KOPT-K1 (cell line): Measurements from ENCODE around the gene TAF11L3.
"Not testable (repeated sequence)": the region's sequence is repeated elsewhere in the genome, so short reads cannot be mapped to it uniquely, and the experiment has no call there.

Experiments
- H3K27ac ChIP-seq: fragments of 200-600 bp; sonication (generic); 2 replicates; pipeline ENCODE4 v1.5.1; 2016; ENCODE audit warnings: antibody characterized with exemption, mild to moderate bottlenecking, low read depth, low read length; ENCODE audit not compliant: poor library complexity, severe bottlenecking
- H3K36me3 ChIP-seq: fragments of 200-600 bp; sonication (generic); 2 replicates; pipeline ENCODE4 v1.5.1; 2017; ENCODE audit warnings: antibody characterized with exemption, mild to moderate bottlenecking, low read length, moderate library complexity; ENCODE audit not compliant: insufficient read depth
- H3K9me3 ChIP-seq: fragments of 200-600 bp; sonication (generic); 2 replicates; pipeline ENCODE4 v1.5.1; 2017; ENCODE audit warnings: antibody characterized with exemption, low read length, mild to moderate bottlenecking; ENCODE audit not compliant: insufficient read depth, poor library complexity, severe bottlenecking

TAF11L3 gene

GRCh38 chr5:17518067-17518466 is at the start of gene TAF11L3:
Gene TAF11L3, plus strand, starts transcription at chr5:17518367.
- H3K9me3 ChIP-seq, H3K36me3 ChIP-seq, H3K27ac ChIP-seq: not testable (repeated sequence)

DNA sequence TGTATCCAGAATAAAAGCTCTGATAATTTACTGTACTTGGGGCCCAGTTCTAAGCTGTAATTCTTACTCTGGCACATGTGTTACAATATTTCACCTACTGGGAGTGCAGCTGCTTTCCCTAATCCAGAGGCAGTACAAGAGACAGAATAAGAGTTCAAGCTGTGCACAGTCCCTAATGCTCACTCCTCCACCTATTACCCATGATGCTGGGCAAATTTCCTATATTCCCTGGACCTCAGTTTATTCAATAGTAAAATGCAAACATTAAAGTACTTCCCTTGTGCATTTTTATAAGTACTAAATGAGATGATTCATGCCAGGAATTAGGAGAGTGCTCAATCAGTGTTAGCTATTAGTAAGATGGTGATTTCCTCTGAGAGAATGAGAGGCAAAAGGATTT is 48.1 kb upstream of the TAF11L3 start:
- no peaks in the 10 kb centered on the region for H3K9me3 ChIP-seq
- H3K27ac ChIP-seq: no peak overlapping the region
- H3K36me3 ChIP-seq: no peaks in the 10 kb centered on the region

DNA sequence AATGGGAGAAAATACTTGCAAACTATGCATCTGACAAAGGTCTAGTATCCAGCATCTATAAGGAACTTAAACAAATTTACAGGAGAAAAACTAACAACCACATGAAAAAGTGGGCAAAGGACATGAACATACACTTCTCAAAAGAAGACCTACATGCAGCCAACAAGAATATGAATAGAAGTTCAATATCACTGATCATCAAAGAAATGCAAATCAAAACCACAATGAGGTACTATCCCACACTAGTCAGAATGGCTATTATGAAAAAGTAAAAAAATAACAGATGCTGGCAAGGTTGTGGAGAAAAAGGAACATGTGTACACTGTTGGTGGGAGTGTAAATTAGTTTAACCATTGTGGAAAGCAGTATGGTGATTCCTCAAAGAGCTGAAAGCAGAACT is 43.1 kb upstream of the TAF11L3 start:
- H3K27ac ChIP-seq, H3K9me3 ChIP-seq, H3K36me3 ChIP-seq: not testable (repeated sequence)

GRCh38 chr5:17477043-17477442 is 41.1 kb upstream of the TAF11L3 start:
- Histone ChIP-seq H3K27ac (no peak overlapping the region), H3K36me3 (no peaks in the 10 kb centered on the region), H3K9me3 (no peaks in the 10 kb centered on the region)

DNA sequence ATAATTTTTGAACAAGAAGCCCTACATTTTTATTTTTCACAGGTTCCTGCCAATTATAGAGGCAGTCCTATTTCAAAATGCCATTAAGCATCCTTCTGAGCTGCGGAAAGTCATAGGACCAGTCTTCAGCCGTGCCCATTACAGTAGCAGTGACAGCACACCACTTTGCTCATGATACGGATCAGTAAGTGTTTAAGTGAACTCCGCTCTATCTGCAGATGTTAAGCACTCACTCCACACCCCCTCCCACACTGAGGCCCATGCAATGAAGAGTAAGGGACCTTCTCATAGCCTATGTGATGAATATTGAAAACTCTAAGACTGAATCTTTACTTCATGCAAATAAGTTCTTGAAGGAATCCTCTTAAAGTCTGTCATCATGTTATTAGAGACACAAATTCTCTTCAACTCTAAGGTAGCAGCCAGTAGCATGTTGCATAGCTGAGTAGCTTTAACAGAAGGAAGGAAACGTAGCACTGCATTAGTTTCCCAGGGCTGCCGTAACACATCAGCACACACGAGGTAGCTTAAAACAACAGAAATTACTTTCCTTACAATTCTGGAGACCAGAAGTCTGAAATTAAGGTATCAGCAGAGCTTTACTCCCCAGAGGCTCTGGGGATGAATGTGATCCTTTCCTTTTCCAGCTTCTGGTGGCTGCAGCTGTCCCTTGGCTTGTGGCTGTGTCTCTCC is 40.4 kb upstream of the TAF11L3 start:
- Histone ChIP-seq H3K9me3 (no peaks in the 10 kb centered on the region), H3K36me3 (no peaks in the 10 kb centered on the region), H3K27ac (no peak overlapping the region)

- no peaks in the 10 kb centered on the region for H3K9me3 ChIP-seq
- H3K36me3 ChIP-seq: no peaks in the 10 kb centered on the region
- no peak overlapping the region for H3K27ac ChIP-seq
Measured at GRCh38 chr5:17481378-17481777, 36.8 kb upstream of the TAF11L3 start.

GRCh38 chr5:17482790-17483189 is 35.4 kb upstream of the TAF11L3 start:
- Histone ChIP-seq H3K27ac (no peak overlapping the region), H3K36me3 (no peaks in the 10 kb centered on the region), H3K9me3 (no peaks in the 10 kb centered on the region)

DNA sequence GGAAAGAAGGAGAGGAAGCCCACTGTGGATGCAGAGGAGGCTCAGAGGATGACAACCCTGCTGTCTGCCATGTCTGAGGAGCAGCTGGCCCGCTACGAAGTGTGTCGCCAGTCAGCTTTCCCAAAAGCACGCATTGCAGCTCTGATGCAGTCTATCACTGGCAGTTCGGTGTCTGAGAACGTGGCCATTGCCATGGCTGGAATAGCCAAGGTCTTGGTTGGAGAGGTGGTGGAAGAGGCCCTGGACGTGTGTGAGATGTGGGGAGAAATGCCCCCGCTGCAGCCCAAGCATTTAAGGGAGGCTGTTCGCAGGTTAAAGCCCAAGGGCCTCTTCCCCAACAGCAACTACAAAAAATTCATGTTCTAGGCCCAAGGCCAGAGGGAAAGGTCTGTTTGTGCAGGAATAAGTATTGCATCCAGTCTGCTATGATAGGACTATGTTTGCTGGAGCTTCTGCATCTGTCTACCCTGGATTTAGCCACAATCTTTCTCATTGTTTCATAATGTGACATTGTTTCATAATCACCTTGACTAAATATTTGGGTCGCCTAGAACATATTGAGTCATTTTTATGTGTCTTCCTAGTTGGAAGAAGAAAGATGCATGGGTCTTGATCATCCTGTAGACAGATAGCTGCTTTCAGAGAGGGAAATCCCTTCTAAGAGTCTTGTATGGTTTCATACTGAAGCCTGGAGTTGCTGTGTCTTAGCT is 31.5 kb upstream of the TAF11L3 start:
- H3K36me3 ChIP-seq, H3K27ac ChIP-seq, H3K9me3 ChIP-seq: not testable (repeated sequence)

DNA sequence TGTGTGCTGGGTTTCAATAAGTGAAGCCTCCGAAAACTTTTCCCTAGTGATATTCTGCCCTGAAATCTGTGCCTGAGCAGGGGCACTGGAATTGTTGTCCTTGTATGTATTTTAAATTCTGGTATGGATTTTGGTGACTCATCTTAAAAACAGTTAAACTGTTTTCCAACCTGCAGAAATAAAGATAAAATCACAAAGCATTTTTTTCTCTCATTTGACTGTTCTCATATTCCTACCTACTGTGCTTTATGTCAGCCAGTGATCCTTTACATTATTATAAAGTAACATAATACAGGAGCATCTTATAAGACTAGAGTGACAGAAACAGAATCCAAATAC is 31.0 kb upstream of the TAF11L3 start:
- Histone ChIP-seq H3K9me3 (no peaks in the 10 kb centered on the region), H3K27ac (no peak overlapping the region), H3K36me3 (no peaks in the 10 kb centered on the region)

GRCh38 chr5:17491257-17491656 is 26.9 kb upstream of the TAF11L3 start:
- H3K36me3 ChIP-seq, H3K9me3 ChIP-seq, H3K27ac ChIP-seq: not testable (repeated sequence)

- Histone ChIP-seq H3K27ac (no peak overlapping the region), H3K36me3 (no peaks in the 10 kb centered on the region), H3K9me3 (no peaks in the 10 kb centered on the region)
Measured at GRCh38 chr5:17492770-17493169, 25.4 kb upstream of the TAF11L3 start.

DNA sequence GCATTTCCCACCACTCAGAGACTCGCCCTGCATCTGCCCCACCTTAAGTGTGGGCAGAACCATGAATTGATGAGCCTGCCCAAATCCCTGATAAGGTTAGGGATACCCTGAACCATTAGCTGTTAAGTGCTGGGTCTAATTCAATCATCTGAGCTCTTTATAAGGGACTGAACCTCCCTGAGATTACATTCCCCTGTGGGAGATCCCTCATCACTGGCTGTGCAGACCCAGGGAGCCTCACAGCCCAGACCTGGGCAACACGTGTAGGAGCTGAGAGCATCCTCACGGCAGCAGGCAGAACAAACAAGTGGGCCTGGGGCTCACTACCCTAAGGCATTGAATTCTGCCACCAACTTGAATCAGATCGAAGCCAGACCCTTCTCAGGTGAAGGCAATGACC is 20.7 kb upstream of the TAF11L3 start:
- no peaks in the 10 kb centered on the region for H3K36me3 ChIP-seq
- no peak overlapping the region for H3K27ac ChIP-seq
- no peaks in the 10 kb centered on the region for H3K9me3 ChIP-seq

- not testable (repeated sequence) for H3K36me3 ChIP-seq, H3K27ac ChIP-seq, H3K9me3 ChIP-seq
Measured at GRCh38 chr5:17497931-17498330, 20.2 kb upstream of the TAF11L3 start, which contains the start of gene TAF11L2. Gene TAF11L2, plus strand, starts transcription at chr5:17498231.

GRCh38 chr5:17511775-17512325 is 6.3 kb upstream of the TAF11L3 start:
- Histone ChIP-seq H3K36me3 (no peaks in the 10 kb centered on the region), H3K27ac (no peak overlapping the region), H3K9me3 (no peaks in the 10 kb centered on the region)

GRCh38 chr5:17517526-17517925 is 641 bp upstream of the TAF11L3 start:
- not testable (repeated sequence) for H3K27ac ChIP-seq, H3K9me3 ChIP-seq, H3K36me3 ChIP-seq

- not testable (repeated sequence) for H3K36me3 ChIP-seq, H3K9me3 ChIP-seq, H3K27ac ChIP-seq
Measured at GRCh38 chr5:17519508-17519907, 1.3 kb downstream of the TAF11L3 start.
